Suppressor macrophage treated with lipopolysaccharide for 4 hours (primary cell): ENCODE results near the gene ZNF446.
"Not testable (repeated sequence)": the region's sequence is repeated elsewhere in the genome, so short reads cannot be mapped to it uniquely, and the experiment has no call there.

Experiments used
- DNase-seq: peaks from one replicate; pipeline ENCODE4 v3.0.0-alpha.2; 2020

ZNF446 gene

GRCh38 chr19:58475714-58476497 lies at the start of gene ZNF446:
ZNF446 (plus strand) TSS chr19:58476352; CDS start chr19:58477219, 867 bp downstream.
- DNase-seq, result peak; percentile 95

GRCh38 chr19:58428617-58429016 lies 47.5 kb upstream of the ZNF446 start:
- DNase-seq, result no peak

- no peak for DNase-seq
These were observed 46.4 kb upstream of the ZNF446 start for GRCh38 chr19:58429745-58430144.

GRCh38 chr19:58434217-58434616 lies 41.9 kb upstream of the ZNF446 start:
- DNase-seq, result no peak

- peak; percentile 98 for DNase-seq
These were observed 36.3 kb upstream of the ZNF446 start, which contains the start of gene ZNF132 for GRCh38 chr19:58439576-58440554. ZNF132 (minus strand) TSS chr19:58440153; CDS start chr19:58439821, 332 bp downstream.

- DNase-seq, result no peak
These were observed 35.6 kb upstream of the ZNF446 start for GRCh38 chr19:58440556-58440955.

GRCh38 chr19:58442986-58443385 lies 33.2 kb upstream of the ZNF446 start:
- not testable (repeated sequence) for DNase-seq

- DNase-seq, result not testable (repeated sequence)
These were observed 27.3 kb upstream of the ZNF446 start for GRCh38 chr19:58448860-58449259.

- not testable (repeated sequence) for DNase-seq
These were observed 26.2 kb upstream of the ZNF446 start for GRCh38 chr19:58449980-58450379.

GRCh38 chr19:58450856-58451357 lies 25.2 kb upstream of the ZNF446 start:
- no peak for DNase-seq

- DNase-seq, result peak; percentile 97
These were observed 24.6 kb upstream of the ZNF446 start, which contains the start of gene ZNF324B for GRCh38 chr19:58451358-58452101. ZNF324B (plus strand) TSS chr19:58451622; CDS start chr19:58453702, 2,080 bp downstream.

GRCh38 chr19:58453743-58454142 lies 22.4 kb upstream of the ZNF446 start:
- no peak for DNase-seq

GRCh38 chr19:58455306-58455705 lies 20.8 kb upstream of the ZNF446 start:
- DNase-seq, result no peak

GRCh38 chr19:58456111-58456510 lies 20.0 kb upstream of the ZNF446 start:
- DNase-seq, result no peak

GRCh38 chr19:58460039-58460438 lies 16.1 kb upstream of the ZNF446 start:
- DNase-seq, result no peak

- DNase-seq, result no peak
These were observed 9.9 kb upstream of the ZNF446 start for GRCh38 chr19:58466089-58466759.

GRCh38 chr19:58466760-58467589 lies 9.2 kb upstream of the ZNF446 start, which contains the start of gene ZNF324:
ZNF324 (plus strand) TSS chr19:58467080; CDS start chr19:58469186, 2,106 bp downstream.
- peak; percentile 99 for DNase-seq

- DNase-seq, result no peak
These were observed 7.8 kb upstream of the ZNF446 start for GRCh38 chr19:58468216-58468839.

- no peak for DNase-seq
These were observed 6.7 kb upstream of the ZNF446 start for GRCh38 chr19:58469241-58470013.
